LNCAP (cell line): Measurements from ENCODE around the gene SP100.

Experiments
- CTCF ChIP-seq: fragments of 450-650 bp; IDR thresholded peaks from 2 replicates; pipeline ENCODE4 v1.5.1; 2017; ENCODE audit warnings: mild to moderate bottlenecking

Gene SP100

GRCh38 chr2:230429513-230429912 lies 13.5 kb downstream of the SP100 start:
- no peak for TF ChIP-seq CTCF

GRCh38 chr2:230430957-230431910 lies 15.2 kb downstream of the SP100 start:
- no peak for TF ChIP-seq CTCF

DNA sequence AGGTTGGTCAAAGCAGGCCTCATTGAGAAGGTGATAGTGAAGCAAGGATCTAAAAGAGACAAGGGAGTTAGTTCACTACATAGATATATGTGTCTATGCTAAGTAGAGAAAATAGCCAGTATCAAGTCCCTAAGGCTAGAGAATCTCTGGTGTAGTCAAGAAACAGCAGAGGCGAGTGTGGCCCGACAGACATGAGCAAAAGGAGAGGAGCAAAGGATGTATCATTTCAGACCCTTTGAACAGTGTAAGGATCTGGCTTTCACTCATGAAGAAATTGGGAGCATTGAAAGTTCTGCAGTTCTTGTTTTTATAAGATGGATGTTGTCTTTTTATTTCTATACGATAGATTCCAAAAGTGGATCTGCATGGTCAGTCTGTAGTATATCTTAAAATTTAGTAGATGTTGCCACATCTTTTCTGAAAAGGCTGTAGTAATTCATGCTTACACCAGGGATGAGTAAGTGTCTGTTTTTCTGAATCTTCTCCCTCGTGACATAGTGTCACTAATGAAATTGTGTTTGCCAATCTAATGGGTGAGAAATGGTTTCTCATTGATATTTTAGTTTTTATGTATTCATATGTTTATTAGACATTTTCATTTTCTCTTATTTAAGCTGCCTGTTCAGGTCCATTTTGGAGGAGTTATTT lies 18.8 kb downstream of the SP100 start:
- TF ChIP-seq CTCF: no peak

GRCh38 chr2:230435431-230435830 lies 19.4 kb downstream of the SP100 start:
- no peak for TF ChIP-seq CTCF

- no peak for TF ChIP-seq CTCF
These were observed 23.6 kb downstream of the SP100 start for GRCh38 chr2:230439590-230439989.

- no peak for TF ChIP-seq CTCF
These were observed 25.4 kb downstream of the SP100 start for GRCh38 chr2:230441227-230441897.

DNA sequence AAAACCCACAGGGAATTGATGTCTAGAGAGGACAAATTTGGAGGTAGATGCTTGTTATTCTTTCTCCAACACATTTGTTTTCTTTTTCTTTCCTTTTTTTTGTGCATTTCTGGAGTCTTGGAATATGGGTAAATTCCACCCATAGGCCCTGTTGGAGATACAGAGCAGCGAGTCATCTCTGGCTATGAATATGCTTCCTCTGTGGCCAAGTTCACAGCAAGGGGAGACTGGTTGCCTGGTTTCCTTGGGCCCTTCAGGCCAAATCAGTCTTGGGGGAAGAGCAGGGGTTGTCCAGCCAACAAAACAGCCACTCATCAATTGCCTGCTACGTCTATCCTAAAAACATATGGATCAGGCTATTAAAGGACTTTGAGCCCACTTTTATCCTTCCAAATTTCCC lies 27.5 kb downstream of the SP100 start:
- no peak for TF ChIP-seq CTCF
